Measurements from ENCODE around the gene PIK3R1.

Gene PIK3R1

GRCh38 chr5:68335075-68335474, 119.5 kb downstream of the PIK3R1 start:
- H3K9me2 ChIP-seq (replicated peaks; ENCODE audit: control insufficient read depth, low read length): no peaks in the 10 kb centered on the region
- no peak overlapping the region for H3K4me2 ChIP-seq (ENCODE audit: low read length)
- H3K79me2 ChIP-seq (ENCODE audit: control insufficient read depth, low read length): no peaks in the 10 kb centered on the region
- no peaks in the 10 kb centered on the region for H3K27me3 ChIP-seq (ENCODE audit: control insufficient read depth, low read length)
- H3K4me3 ChIP-seq (ENCODE audit: low read length): no peak overlapping the region
- H3K36me3 ChIP-seq (ENCODE audit: control insufficient read depth, low read length): no peaks in the 10 kb centered on the region
- TF ChIP-seq CTCF (IDR thresholded peaks at IDR 0.05; ENCODE audit: low read depth, low read length, poor library complexity, severe bottlenecking) (no peak), EZH2phosphoT487 (IDR thresholded peaks at IDR 0.05; ENCODE audit: borderline replicate concordance, low read length) (no peak)
- H3F3A ChIP-seq (ENCODE audit: control insufficient read depth, insufficient read depth): no peaks in the 10 kb centered on the region
- no peaks in the 10 kb centered on the region for H4K20me1 ChIP-seq (ENCODE audit: control insufficient read depth, insufficient read depth, low read depth, low read length)
- H3K27ac ChIP-seq (ENCODE audit: low read depth, low read length): no peak overlapping the region
- H3K9me3 ChIP-seq (ENCODE audit: control insufficient read depth, insufficient read depth, low read length): no peaks in the 10 kb centered on the region
- H3K4me1 ChIP-seq (ENCODE audit: control insufficient read depth, low read length): peaks cover 19% of the 10 kb centered on the region

GRCh38 chr5:68336200-68336599, 120.6 kb downstream of the PIK3R1 start:
- no peaks in the 10 kb centered on the region for H4K20me1 ChIP-seq (ENCODE audit: control insufficient read depth, insufficient read depth, low read depth, low read length)
- no peaks in the 10 kb centered on the region for H3K27me3 ChIP-seq (ENCODE audit: control insufficient read depth, low read length)
- H3K9me2 ChIP-seq (replicated peaks; ENCODE audit: control insufficient read depth, low read length): no peaks in the 10 kb centered on the region
- H3K79me2 ChIP-seq (ENCODE audit: control insufficient read depth, low read length): no peaks in the 10 kb centered on the region
- TF ChIP-seq CTCF (IDR thresholded peaks at IDR 0.05; ENCODE audit: low read depth, low read length, poor library complexity, severe bottlenecking): no peak
- TF ChIP-seq EZH2phosphoT487 (IDR thresholded peaks at IDR 0.05; ENCODE audit: borderline replicate concordance, low read length): no peak
- no peaks in the 10 kb centered on the region for H3K9me3 ChIP-seq (ENCODE audit: control insufficient read depth, insufficient read depth, low read length)
- no peak overlapping the region for H3K27ac ChIP-seq (ENCODE audit: low read depth, low read length)
- H3K4me1 ChIP-seq (ENCODE audit: control insufficient read depth, low read length): peaks cover 17% of the 10 kb centered on the region
- no peak overlapping the region for H3K4me3 ChIP-seq (ENCODE audit: low read length)
- H3F3A ChIP-seq (ENCODE audit: control insufficient read depth, insufficient read depth): no peaks in the 10 kb centered on the region
- H3K4me2 ChIP-seq (ENCODE audit: low read length): no peak overlapping the region
- no peaks in the 10 kb centered on the region for H3K36me3 ChIP-seq (ENCODE audit: control insufficient read depth, low read length)

DNA sequence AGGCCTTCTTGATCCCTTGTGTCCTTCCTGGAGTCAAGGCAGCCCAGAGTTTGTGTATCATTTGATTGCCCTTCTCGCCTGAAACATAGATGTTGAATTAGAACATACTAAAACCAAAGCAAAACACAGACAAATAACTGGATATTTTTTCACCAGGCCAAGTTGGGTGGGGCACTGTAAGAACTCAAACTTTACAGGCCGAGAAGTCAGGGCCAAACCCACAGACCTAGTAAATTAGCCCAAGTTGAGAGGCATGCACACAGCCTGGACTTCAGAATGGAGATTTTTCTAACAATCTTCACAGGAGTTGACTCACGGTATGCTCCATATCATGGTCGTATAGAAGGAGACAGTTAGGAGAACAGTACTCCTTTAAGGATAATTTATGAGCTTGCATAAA, 121.7 kb downstream of the PIK3R1 start:
- Histone ChIP-seq H3K4me1 (ENCODE audit: control insufficient read depth, low read length) (peaks cover 6% of the 10 kb centered on the region), H3F3A (ENCODE audit: control insufficient read depth, insufficient read depth) (no peaks in the 10 kb centered on the region), H3K36me3 (ENCODE audit: control insufficient read depth, low read length) (no peaks in the 10 kb centered on the region), H3K4me2 (ENCODE audit: low read length) (no peak overlapping the region), H3K9me2 (replicated peaks; ENCODE audit: control insufficient read depth, low read length) (no peaks in the 10 kb centered on the region), H3K27me3 (ENCODE audit: control insufficient read depth, low read length) (no peaks in the 10 kb centered on the region), H3K9me3 (ENCODE audit: control insufficient read depth, insufficient read depth, low read length) (no peaks in the 10 kb centered on the region), H3K27ac (ENCODE audit: low read depth, low read length) (no peak overlapping the region), H4K20me1 (ENCODE audit: control insufficient read depth, insufficient read depth, low read depth, low read length) (no peaks in the 10 kb centered on the region), H3K4me3 (ENCODE audit: low read length) (no peak overlapping the region), H3K79me2 (ENCODE audit: control insufficient read depth, low read length) (no peaks in the 10 kb centered on the region)
- TF ChIP-seq CTCF (IDR thresholded peaks at IDR 0.05; ENCODE audit: low read depth, low read length, poor library complexity, severe bottlenecking) (no peak), EZH2phosphoT487 (IDR thresholded peaks at IDR 0.05; ENCODE audit: borderline replicate concordance, low read length) (no peak)

DNA sequence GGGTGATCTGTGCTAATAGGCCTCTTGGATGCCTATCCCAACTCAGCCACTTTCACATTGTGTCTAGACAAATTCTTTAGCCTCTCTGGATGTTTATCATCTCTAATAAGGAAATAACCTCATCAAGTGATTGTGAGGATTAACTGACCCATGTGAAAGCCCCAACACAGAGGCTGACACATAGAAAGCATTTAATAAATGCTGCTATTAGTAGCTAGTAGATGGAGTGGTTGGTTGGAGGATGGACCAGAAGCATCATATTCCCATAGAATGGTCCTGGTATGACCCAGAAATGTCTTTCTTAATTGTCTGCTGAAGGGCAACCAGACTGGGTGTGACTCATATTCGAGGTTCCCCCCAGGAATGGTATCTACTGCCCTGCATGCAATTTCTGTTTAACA, 124.4 kb downstream of the PIK3R1 start:
- Histone ChIP-seq H3K27ac (ENCODE audit: low read depth, low read length) (no peak overlapping the region), H3K27me3 (ENCODE audit: control insufficient read depth, low read length) (no peaks in the 10 kb centered on the region), H3K79me2 (ENCODE audit: control insufficient read depth, low read length) (no peaks in the 10 kb centered on the region), H4K20me1 (ENCODE audit: control insufficient read depth, insufficient read depth, low read depth, low read length) (no peaks in the 10 kb centered on the region), H3K9me2 (replicated peaks; ENCODE audit: control insufficient read depth, low read length) (no peaks in the 10 kb centered on the region; the same call in 1 of the 2 replicates), H3K9me3 (ENCODE audit: control insufficient read depth, insufficient read depth, low read length) (no peaks in the 10 kb centered on the region), H3K36me3 (ENCODE audit: control insufficient read depth, low read length) (no peaks in the 10 kb centered on the region), H3K4me1 (ENCODE audit: control insufficient read depth, low read length) (no peaks in the 10 kb centered on the region), H3K4me2 (ENCODE audit: low read length) (no peak overlapping the region), H3K4me3 (ENCODE audit: low read length) (no peak overlapping the region), H3F3A (ENCODE audit: control insufficient read depth, insufficient read depth) (no peaks in the 10 kb centered on the region)
- TF ChIP-seq EZH2phosphoT487 (IDR thresholded peaks at IDR 0.05; ENCODE audit: borderline replicate concordance, low read length): no peak
- TF ChIP-seq CTCF (IDR thresholded peaks at IDR 0.05; ENCODE audit: low read depth, low read length, poor library complexity, severe bottlenecking): no peak
